Ishikawa (cell line): ENCODE data around the gene ZBTB22.
A peak's percentile ranks its signal among the peaks of the same experiment; 100 is the strongest.

Experiments
- CEBPB ChIP-seq: IDR thresholded peaks from 2 replicates; pipeline ENCODE4 v1.6.1; 2012
- CREB1 ChIP-seq: IDR thresholded peaks from 2 replicates; pipeline ENCODE4 v1.6.1; 2012; ENCODE audit warnings: low read depth
- EGR1 ChIP-seq: IDR thresholded peaks from 2 replicates; pipeline ENCODE4 v1.6.1; 2012
- EP300 ChIP-seq: IDR thresholded peaks from 2 replicates; pipeline ENCODE4 v1.6.1; 2012; ENCODE audit warnings: borderline replicate concordance
- FOXM1 ChIP-seq: IDR thresholded peaks from 2 replicates; pipeline ENCODE4 v1.6.1; 2012; ENCODE audit warnings: low read depth, borderline replicate concordance
- NFIC ChIP-seq: IDR thresholded peaks from 2 replicates; pipeline ENCODE4 v1.6.1; 2012
- RAD21 ChIP-seq: IDR thresholded peaks from 2 replicates; pipeline ENCODE4 v1.6.1; 2012; ENCODE audit warnings: low read depth
- TAF1 ChIP-seq: IDR thresholded peaks from 2 replicates; pipeline ENCODE4 v1.6.1; 2012; ENCODE audit warnings: low read depth, mild to moderate bottlenecking
- TCF12 ChIP-seq: IDR thresholded peaks from 2 replicates; pipeline ENCODE4 v1.6.1; 2012; ENCODE audit warnings: low read depth
- TEAD4 ChIP-seq: IDR thresholded peaks from 2 replicates; pipeline ENCODE4 v1.6.1; 2012
- YY1 ChIP-seq: IDR thresholded peaks from 2 replicates; pipeline ENCODE4 v1.6.1; 2012; ENCODE audit warnings: low read depth
- ZBTB7A ChIP-seq: IDR thresholded peaks from 2 replicates; pipeline ENCODE4 v1.6.1; 2012; ENCODE audit warnings: low read depth
- TF ChIP-seq, protein P1 (sequence below): IDR thresholded peaks from 2 replicates; pipeline ENCODE4 v1.6.1; 2012
- TF ChIP-seq, protein P2 (sequence below): IDR thresholded peaks from 2 replicates; pipeline ENCODE4 v1.6.1; 2012; ENCODE audit warnings: low read depth, mild to moderate bottlenecking
- TF ChIP-seq, protein P3 (sequence below): IDR thresholded peaks from 2 replicates; pipeline ENCODE4 v1.6.1; 2012

ZBTB22 gene

DNA sequence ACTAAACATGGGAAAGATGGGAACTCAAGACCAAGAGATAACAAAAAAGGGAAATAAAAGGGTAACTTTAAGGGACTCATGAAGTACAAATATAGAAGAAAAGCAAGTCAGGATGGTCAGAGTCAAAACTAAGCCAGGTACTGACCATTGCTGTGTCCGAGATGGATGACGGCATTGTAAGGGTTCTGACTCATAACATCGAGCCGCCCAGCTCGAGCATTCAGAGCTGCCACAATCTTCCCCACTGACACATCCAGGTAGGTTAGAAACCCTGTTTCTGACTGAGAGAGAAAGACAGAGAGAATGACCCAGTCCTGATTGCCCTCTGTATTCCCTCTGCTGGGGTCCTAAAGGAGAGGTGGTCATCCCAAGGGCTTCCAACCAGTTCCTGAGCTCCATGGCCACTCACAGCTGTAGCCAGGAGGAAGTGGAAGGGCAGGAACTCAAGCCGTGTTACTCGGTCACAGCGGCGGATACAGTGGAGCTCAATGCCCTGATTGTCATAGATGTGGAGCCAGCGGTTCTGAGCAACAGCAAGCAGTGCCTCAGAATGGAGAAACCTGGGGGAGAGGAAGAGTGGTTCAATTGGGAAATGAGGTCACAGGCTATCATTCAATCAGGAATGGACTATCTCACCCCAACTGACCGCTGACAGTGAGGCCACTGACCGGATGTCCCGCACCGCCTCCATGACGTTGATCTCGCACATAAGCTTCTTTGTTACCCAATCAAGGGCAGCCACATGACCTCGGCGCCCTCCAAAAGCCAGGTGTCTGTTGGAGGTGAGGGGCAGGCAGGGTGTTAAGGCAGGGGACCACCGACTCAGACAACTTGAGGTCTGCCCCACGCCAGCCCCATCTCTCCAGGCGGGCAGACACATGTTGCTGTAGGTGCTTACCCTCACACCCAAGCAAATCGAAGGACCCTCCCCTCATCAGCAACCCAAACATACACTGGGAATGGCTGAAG lies 30.3 kb downstream of the ZBTB22 start:
- TF ChIP-seq TEAD4 (no peak), ZBTB7A (no peak)
- TF ChIP-seq, protein P1, sequence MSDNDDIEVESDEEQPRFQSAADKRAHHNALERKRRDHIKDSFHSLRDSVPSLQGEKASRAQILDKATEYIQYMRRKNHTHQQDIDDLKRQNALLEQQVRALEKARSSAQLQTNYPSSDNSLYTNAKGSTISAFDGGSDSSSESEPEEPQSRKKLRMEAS: no peak

DNA sequence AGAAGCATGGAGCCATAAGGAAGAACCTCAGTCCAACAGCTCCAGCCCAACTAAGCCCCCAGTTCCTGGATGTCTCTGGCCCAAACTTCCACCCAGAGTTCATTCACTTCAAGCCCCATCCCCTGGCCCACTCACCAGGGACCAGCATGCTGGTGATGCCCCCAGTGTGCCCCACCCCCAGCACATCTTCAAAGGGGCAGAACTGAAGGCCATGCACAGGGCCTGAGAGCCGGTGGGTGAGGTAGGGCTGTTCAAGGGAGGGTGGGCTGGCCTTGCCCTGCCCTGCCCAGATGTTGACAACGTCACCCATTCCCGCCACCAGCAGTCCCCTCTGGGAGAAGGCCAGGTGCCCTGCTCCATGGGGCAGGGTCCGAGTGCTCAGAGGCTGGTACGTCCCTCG lies 37.0 kb downstream of the ZBTB22 start:
- TF ChIP-seq YY1 (no peak), EP300 (no peak)

DNA sequence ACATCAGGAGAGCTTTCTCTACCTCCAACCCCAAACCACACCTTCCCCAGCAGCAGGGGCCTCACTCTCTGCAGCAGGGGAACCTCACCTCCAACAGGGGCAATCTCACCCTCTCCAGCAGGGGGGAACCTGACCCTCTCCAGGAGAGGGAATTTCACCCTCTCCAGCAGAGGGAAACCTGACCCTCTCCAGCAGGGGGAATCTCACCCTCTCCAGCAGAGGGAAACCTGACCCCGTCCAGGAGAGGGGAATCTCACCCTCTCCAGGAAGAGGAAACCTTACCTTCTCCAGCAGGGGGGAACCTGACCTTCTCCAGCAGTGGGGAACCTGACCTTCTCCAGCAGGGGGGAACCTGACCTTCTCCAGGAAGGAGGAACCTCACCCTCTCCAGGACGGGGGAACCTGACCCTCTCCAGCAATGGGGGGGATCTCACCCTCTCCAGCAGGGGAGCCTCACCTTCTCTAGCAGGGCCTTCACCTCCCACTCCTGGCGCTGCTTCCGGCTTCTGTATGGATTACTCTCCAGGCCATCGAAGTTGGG lies 37.5 kb downstream of the ZBTB22 start:
- TF ChIP-seq CREB1 (no peak), NFIC (0 out of 2 replicates have a peak, but pooled peaks have one; percentile 13), TCF12 (no peak), YY1 (no peak), EP300 (no peak), EGR1 (no peak), FOXM1 (no peak), TAF1 (no peak), RAD21 (peak; percentile 75), TEAD4 (no peak), CEBPB (no peak), ZBTB7A (peak; percentile 27; the same call in 1 of the 2 replicates)
- TF ChIP-seq, protein P1: peak; percentile 16; the same call in 1 of the 2 replicates
- TF ChIP-seq, protein P2, sequence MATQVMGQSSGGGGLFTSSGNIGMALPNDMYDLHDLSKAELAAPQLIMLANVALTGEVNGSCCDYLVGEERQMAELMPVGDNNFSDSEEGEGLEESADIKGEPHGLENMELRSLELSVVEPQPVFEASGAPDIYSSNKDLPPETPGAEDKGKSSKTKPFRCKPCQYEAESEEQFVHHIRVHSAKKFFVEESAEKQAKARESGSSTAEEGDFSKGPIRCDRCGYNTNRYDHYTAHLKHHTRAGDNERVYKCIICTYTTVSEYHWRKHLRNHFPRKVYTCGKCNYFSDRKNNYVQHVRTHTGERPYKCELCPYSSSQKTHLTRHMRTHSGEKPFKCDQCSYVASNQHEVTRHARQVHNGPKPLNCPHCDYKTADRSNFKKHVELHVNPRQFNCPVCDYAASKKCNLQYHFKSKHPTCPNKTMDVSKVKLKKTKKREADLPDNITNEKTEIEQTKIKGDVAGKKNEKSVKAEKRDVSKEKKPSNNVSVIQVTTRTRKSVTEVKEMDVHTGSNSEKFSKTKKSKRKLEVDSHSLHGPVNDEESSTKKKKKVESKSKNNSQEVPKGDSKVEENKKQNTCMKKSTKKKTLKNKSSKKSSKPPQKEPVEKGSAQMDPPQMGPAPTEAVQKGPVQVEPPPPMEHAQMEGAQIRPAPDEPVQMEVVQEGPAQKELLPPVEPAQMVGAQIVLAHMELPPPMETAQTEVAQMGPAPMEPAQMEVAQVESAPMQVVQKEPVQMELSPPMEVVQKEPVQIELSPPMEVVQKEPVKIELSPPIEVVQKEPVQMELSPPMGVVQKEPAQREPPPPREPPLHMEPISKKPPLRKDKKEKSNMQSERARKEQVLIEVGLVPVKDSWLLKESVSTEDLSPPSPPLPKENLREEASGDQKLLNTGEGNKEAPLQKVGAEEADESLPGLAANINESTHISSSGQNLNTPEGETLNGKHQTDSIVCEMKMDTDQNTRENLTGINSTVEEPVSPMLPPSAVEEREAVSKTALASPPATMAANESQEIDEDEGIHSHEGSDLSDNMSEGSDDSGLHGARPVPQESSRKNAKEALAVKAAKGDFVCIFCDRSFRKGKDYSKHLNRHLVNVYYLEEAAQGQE: no peak
- TF ChIP-seq, protein P3, sequence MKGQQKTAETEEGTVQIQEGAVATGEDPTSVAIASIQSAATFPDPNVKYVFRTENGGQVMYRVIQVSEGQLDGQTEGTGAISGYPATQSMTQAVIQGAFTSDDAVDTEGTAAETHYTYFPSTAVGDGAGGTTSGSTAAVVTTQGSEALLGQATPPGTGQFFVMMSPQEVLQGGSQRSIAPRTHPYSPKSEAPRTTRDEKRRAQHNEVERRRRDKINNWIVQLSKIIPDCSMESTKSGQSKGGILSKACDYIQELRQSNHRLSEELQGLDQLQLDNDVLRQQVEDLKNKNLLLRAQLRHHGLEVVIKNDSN: no peak

DNA sequence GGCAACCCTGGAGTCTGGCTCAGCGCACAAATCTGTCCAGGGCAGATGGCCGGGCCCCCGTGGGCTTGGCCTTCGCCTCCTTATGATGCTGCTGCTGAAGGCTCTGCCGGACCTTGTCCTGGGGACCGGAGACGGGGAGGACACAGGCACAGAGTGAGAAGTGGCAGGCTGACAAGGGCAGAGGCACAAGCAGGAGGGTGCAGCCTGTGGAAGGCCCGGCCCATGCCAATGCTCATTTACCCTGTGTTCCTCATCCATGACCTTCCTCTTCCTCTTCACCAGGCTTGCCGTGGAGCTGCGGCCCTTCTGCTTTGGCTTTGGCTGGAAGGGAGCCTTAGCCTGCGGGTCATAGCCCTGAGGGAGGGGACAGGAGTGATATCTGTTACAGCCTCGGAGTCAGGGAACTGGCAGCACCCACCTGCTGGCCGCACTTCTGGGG lies 38.3 kb downstream of the ZBTB22 start:
- no peak for TF ChIP-seq ZBTB7A
- TF ChIP-seq TEAD4: no peak
- TF ChIP-seq CEBPB: no peak
- TF ChIP-seq EP300: no peak
- no peak for TF ChIP-seq YY1
- TF ChIP-seq, protein P3: no peak
- no peak for TF ChIP-seq NFIC
- no peak for TF ChIP-seq TAF1
- TF ChIP-seq, protein P1: no peak
- no peak for TF ChIP-seq RAD21
- TF ChIP-seq CREB1: no peak
- TF ChIP-seq, protein P2: no peak
- TF ChIP-seq EGR1: no peak
- no peak for TF ChIP-seq FOXM1

DNA sequence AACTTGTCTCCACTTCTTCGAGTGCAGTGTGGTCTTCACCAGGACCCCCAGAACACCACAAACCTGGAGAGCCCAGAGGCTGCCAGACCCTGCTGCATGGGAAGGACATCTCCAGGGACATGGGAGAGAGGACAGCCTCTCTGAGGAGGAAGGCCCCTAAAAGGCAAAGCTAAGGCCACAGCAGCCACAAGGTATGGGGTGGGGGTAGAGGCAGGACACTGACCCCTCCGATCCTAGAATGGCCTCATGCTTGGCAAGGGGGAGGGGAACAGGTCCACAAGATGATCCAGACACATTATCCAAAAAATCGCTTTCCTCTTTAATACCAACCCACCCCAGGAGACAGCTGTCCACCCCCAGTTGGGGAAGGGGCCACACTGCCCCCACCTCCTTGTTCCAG lies 38.7 kb downstream of the ZBTB22 start:
- 0 out of 2 replicates have a peak, but pooled peaks have one; percentile 52 for TF ChIP-seq ZBTB7A
- TF ChIP-seq CEBPB: no peak

DNA sequence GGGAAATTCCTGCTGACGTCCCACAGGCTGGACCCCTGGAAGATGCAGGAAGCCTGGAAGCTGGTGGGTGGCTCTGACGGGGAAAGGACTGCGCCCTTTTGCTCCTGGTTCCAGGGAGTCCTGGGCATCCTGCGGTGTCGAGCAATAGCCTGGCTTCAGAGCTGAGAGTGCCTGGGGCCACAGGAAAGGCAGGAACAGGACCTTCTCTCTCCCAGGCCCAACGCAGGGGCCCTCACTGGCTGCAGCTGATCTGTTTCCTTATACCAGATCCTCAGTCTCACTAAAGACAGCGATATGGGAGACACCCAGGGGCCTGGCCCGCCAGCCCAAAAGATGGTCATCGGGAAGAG lies 39.2 kb downstream of the ZBTB22 start:
- TF ChIP-seq, protein P1: no peak
- TF ChIP-seq FOXM1 (no peak), EP300 (no peak), TAF1 (no peak), TEAD4 (no peak), ZBTB7A (no peak), YY1 (no peak)
- TF ChIP-seq, protein P2: no peak
